Measurements from ENCODE around the gene LAT. TPM values are rescaled to one million over a fixed set of nuclear protein-coding genes. Genes with fewer than 3 reads are reported as not detected.

The LAT gene
- total RNA-seq, 1 experiment from 2014 or later: 4.3 TPM

DNA sequence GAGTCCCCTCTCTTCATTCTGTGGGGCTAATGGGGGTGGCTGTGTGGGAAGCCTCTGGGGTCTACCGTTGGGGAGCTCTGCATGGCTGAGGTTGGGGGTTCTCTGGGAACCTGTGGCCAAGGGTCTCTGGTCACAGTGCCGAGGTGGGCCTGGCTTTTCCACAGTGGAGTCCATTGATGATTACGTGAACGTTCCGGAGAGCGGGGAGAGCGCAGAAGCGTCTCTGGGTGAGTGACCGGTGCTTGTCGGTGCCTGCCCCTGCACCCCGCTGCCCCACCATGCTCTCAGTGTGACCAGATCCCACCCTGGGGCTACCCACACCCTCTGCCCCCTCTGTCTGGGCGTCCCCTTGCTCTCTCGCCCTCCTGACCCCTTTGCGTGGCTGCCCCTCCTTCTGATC lies 4.5 kb downstream of the LAT start:
- H3K56ac ChIP-seq (ENCODE audit: insufficient read length, low read depth, low read length): no peak overlapping the region
- no peak overlapping the region for H4K91ac ChIP-seq (ENCODE audit: insufficient read length, low read depth, low read length)
- no peak for DNase-seq
- no peak overlapping the region for H2BK15ac ChIP-seq (ENCODE audit: low read depth, low read length)
- H3K4me3 Mint-ChIP-seq: no peak overlapping the region
- no peak overlapping the region for H4K5ac ChIP-seq (ENCODE audit: insufficient read length, low read depth, low read length)
- H4K20me1 ChIP-seq (ENCODE audit: control insufficient read depth, insufficient read depth, insufficient read length): no peaks in the 10 kb centered on the region
- peak overlapping the region in 1 of 3 experiments; percentile 72; a peak in 2 of 7 replicates for H3K27ac Mint-ChIP-seq
- TF ChIP-seq, protein P1, sequence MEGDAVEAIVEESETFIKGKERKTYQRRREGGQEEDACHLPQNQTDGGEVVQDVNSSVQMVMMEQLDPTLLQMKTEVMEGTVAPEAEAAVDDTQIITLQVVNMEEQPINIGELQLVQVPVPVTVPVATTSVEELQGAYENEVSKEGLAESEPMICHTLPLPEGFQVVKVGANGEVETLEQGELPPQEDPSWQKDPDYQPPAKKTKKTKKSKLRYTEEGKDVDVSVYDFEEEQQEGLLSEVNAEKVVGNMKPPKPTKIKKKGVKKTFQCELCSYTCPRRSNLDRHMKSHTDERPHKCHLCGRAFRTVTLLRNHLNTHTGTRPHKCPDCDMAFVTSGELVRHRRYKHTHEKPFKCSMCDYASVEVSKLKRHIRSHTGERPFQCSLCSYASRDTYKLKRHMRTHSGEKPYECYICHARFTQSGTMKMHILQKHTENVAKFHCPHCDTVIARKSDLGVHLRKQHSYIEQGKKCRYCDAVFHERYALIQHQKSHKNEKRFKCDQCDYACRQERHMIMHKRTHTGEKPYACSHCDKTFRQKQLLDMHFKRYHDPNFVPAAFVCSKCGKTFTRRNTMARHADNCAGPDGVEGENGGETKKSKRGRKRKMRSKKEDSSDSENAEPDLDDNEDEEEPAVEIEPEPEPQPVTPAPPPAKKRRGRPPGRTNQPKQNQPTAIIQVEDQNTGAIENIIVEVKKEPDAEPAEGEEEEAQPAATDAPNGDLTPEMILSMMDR (conservative IDR thresholded peaks at IDR 0.05): no peak
- H3K4me1 Mint-ChIP-seq: no peaks in the 10 kb centered on the region
- H3K36me3 Mint-ChIP-seq (ENCODE audit: insufficient read depth in 1 of 3, low read depth in 3 of 3): peaks cover 0 to 2% (median 0%) of the 10 kb centered on the region in 3 experiments; a peak in 3 of 7 replicates
- no peak overlapping the region for H4K8ac ChIP-seq (replicated peaks; ENCODE audit: insufficient read length, low read depth, low read length)
- H3K9ac ChIP-seq (ENCODE audit: extremely low read depth, insufficient read length, low read length): no peak overlapping the region
- H3K4me2 ChIP-seq (ENCODE audit: insufficient read depth, insufficient read length, low read length): no peak overlapping the region
- H3K79me1 ChIP-seq (ENCODE audit: insufficient read depth, low read depth, low read length, poor library complexity, severe bottlenecking): no peaks in the 10 kb centered on the region
- H2BK20ac ChIP-seq (ENCODE audit: low read depth, low read length, poor library complexity, severe bottlenecking): no peak overlapping the region
- no peaks in the 10 kb centered on the region for H3K9me3 Mint-ChIP-seq
- no peaks in the 10 kb centered on the region for H3K9me3 ChIP-seq (ENCODE audit: control insufficient read depth, low read depth, low read length)
- no peak overlapping the region for H2BK120ac ChIP-seq (ENCODE audit: low read depth, low read length, poor library complexity, severe bottlenecking)
- no peak overlapping the region for H2BK12ac ChIP-seq (ENCODE audit: insufficient read length, low read depth, low read length)
- WGBS (ENCODE audit: extremely low coverage, insufficient read length, low lambda C conversion rate): no CpG with 5 or more reads among the region's 14 CpGs
- no peak overlapping the region for H3K4ac ChIP-seq (ENCODE audit: low read depth, low read length)
- H2AFZ ChIP-seq (ENCODE audit: low read length): no peak overlapping the region
- H3K14ac ChIP-seq (ENCODE audit: insufficient read depth, low read length): no peak overlapping the region
- no peak overlapping the region for H2BK5ac ChIP-seq (ENCODE audit: insufficient read length, low read length)
- no peak overlapping the region for H3K23ac ChIP-seq (ENCODE audit: insufficient read length, low read depth, low read length)
- H2AK5ac ChIP-seq (ENCODE audit: insufficient read length, low read length): no peak overlapping the region
- H3K79me2 ChIP-seq (ENCODE audit: insufficient read depth, low read length): no peaks in the 10 kb centered on the region
- peaks cover 3% of the 10 kb centered on the region for H3K27me3 Mint-ChIP-seq (ENCODE audit: low read depth)
- no peak overlapping the region for H3T11ph ChIP-seq (ENCODE audit: low read length)
- no peak overlapping the region for H3K18ac ChIP-seq (ENCODE audit: insufficient read length, low read depth, low read length)
- H3K27me3 ChIP-seq (ENCODE audit: insufficient read depth, low read length): no peaks in the 10 kb centered on the region
- no peaks in the 10 kb centered on the region for H3K23me2 ChIP-seq (ENCODE audit: insufficient read length, low read depth, low read length, poor library complexity, severe bottlenecking)
- H3K27ac ChIP-seq (ENCODE audit: insufficient read length, low read depth, low read length): no peak overlapping the region
- H3K4me1 ChIP-seq (ENCODE audit: insufficient read depth, low read length): no peaks in the 10 kb centered on the region
